D721Med (cell line): ENCODE data around the gene PCSK7.
"Not testable (repeated sequence)": the region's sequence is repeated elsewhere in the genome, so short reads cannot be mapped to it uniquely, and the experiment has no call there.

Experiments used
- DNase-seq: peaks from one replicate; pipeline ENCODE4 v3.0.0; 2011; ENCODE audit warnings: low spot score; ENCODE audit not compliant: insufficient read length
- FAIRE-seq: peaks from 2 replicates; lab custom pipeline; 2011; peaks lifted over from hg19 to GRCh38; lab: Jason Lieb, UNC
- TF ChIP-seq, protein P1 (sequence below): IDR thresholded peaks from 2 replicates; pipeline ENCODE4 v1.5.1; 2012; ENCODE audit warnings: mild to moderate bottlenecking, control low read depth; ENCODE audit not compliant: insufficient read depth; ENCODE audit errors: missing control alignments

PCSK7 gene

GRCh38 chr11:117187428-117187798 lies 44.5 kb downstream of the PCSK7 start:
- TF ChIP-seq, protein P1, sequence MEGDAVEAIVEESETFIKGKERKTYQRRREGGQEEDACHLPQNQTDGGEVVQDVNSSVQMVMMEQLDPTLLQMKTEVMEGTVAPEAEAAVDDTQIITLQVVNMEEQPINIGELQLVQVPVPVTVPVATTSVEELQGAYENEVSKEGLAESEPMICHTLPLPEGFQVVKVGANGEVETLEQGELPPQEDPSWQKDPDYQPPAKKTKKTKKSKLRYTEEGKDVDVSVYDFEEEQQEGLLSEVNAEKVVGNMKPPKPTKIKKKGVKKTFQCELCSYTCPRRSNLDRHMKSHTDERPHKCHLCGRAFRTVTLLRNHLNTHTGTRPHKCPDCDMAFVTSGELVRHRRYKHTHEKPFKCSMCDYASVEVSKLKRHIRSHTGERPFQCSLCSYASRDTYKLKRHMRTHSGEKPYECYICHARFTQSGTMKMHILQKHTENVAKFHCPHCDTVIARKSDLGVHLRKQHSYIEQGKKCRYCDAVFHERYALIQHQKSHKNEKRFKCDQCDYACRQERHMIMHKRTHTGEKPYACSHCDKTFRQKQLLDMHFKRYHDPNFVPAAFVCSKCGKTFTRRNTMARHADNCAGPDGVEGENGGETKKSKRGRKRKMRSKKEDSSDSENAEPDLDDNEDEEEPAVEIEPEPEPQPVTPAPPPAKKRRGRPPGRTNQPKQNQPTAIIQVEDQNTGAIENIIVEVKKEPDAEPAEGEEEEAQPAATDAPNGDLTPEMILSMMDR: no peak
- DNase-seq (no peak), FAIRE-seq (no peak)

GRCh38 chr11:117187007-117187406 lies 44.9 kb downstream of the PCSK7 start:
- TF ChIP-seq, protein P1: no peak
- DNase-seq (no peak), FAIRE-seq (no peak)

DNA sequence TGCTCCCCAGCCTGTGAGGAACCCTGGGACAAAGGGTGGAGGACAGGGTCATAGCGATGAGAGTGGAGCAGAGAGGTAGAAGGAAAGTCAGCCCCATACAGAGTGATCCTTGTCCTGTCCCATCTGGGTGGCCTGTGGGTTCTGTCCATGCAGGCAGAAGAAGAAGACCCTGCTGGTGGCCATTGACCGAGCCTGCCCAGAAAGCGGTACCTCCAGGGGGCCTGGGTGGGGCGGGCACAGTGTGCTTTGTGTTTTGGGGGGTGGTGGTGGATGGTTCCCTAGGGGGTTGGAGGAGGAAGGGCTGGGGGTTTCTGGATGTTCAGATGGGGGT lies 45.5 kb downstream of the PCSK7 start:
- FAIRE-seq (no peak), DNase-seq (no peak)
- TF ChIP-seq, protein P1: no peak

DNA sequence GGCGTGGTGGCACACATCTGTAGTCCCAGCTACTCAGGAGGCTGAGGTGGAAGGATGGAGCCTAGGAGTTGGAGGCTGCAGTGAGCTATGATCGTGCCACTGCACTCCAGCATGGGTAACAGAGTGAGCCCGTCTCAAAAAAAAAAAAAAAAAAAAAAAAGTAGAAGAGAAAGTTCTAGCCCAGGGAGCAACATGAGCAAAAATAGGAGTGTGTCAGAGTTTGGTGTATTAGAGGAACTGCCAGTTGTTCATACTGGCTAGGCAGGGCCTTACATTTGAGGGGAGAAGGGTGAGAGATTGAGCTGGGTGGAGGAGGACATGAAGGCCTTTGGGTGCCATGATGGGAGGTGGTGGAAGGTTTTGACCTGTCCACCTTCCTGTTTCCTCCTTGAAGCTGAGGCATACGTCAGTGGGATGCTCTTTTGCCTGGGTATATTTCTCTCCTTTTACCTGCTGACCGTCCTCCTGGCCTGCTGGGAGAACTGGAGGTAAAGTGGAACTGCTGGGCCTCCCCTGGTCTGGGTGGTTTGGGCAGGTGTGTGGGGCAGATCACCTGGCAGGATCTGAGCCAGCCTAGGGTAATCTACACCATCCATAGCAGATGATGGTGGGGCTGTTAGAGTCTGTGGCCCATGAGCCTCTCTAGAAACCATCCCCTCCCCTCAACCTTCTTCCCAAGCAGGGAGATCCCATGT lies 46.0 kb downstream of the PCSK7 start:
- FAIRE-seq: no peak
- TF ChIP-seq, protein P1: no peak
- DNase-seq: no peak

- TF ChIP-seq, protein P1: no peak
- DNase-seq: no peak
- FAIRE-seq: no peak
Observed at GRCh38 chr11:117183724-117184349, 48.0 kb downstream of the PCSK7 start.

- not testable (repeated sequence) for FAIRE-seq, DNase-seq
Observed at GRCh38 chr11:117183178-117183577, 48.7 kb downstream of the PCSK7 start.

DNA sequence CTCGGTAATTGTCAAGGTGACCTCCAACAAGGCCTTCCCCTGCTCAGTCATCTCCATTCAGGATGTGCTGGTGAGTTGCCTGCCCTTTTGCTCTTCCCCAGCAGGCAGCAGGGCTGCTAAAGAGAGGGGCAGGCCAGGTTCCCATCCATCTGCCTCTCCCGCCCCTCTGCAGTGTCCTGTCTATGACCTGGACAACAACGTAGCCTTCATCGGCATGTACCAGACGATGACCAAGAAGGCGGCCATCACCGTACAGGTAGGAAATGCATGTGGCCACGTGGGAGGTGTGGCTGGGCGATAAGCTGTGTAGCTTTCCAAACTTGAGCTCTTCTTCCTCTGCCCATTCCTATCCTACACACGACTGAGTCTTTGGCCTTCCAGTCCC lies 49.3 kb downstream of the PCSK7 start:
- TF ChIP-seq, protein P1: no peak
- FAIRE-seq: no peak

More for the DNA sequence above, 49.3 kb downstream of the PCSK7 start:
- DNase-seq: no peak
